Measurements from ENCODE around the gene ZBTB22. TPM values are rescaled to one million over a fixed set of nuclear protein-coding genes. Genes with fewer than 3 reads are reported as not detected.

Gene ZBTB22
- total and polyA plus RNA-seq, 4 donors = 1.6 to 7.8 (median 4.7) TPM

Other genes starting within 250 kb of the ZBTB22 start
- gene HLA-DPA1, start 244.1 kb downstream of the ZBTB22 start, total RNA-seq = 10 to 100 TPM; 27.3 to 31.2 TPM
- 10 to 100 TPM; 12.0 to 49.3 TPM for gene HLA-DPA1, start 244.1 kb downstream of the ZBTB22 start, polyA plus RNA-seq
- 10 to 100 TPM; 23.4 to 24.5 TPM for gene HLA-DPB1, start 241.8 kb downstream of the ZBTB22 start, total RNA-seq
- gene HLA-DPB1, start 241.8 kb downstream of the ZBTB22 start, polyA plus RNA-seq = 10 to 100 TPM; 15.5 to 37.8 TPM
- under 1 TPM; 0.19 to 0.59 TPM for gene COL11A2, start 125.3 kb downstream of the ZBTB22 start, total RNA-seq
- gene COL11A2, start 125.3 kb downstream of the ZBTB22 start, polyA plus RNA-seq = under 1 TPM; 0.15 to 0.36 TPM
- gene RXRB, start 117.1 kb downstream of the ZBTB22 start, total RNA-seq = 10 to 100 TPM in 1 of 2 donors, 1 to 10 TPM in 1; 9.5 to 19.4 TPM
- 10 to 100 TPM in 1 of 2 donors, 1 to 10 TPM in 1; 7.7 to 13.9 TPM for gene RXRB, start 117.1 kb downstream of the ZBTB22 start, polyA plus RNA-seq
- 100 to 1,000 TPM in 1 of 2 donors, 10 to 100 TPM in 1; 45.0 to 112 TPM for gene SLC39A7, start 116.9 kb downstream of the ZBTB22 start, total RNA-seq
- gene SLC39A7, start 116.9 kb downstream of the ZBTB22 start, polyA plus RNA-seq = 10 to 100 TPM in 1 of 2 donors, 1 to 10 TPM in 1; 8.9 to 97.3 TPM
- 10 to 100 TPM; 24.5 to 31.2 TPM for gene HSD17B8, start 113.1 kb downstream of the ZBTB22 start, total RNA-seq
- gene HSD17B8, start 113.1 kb downstream of the ZBTB22 start, polyA plus RNA-seq = 10 to 100 TPM; 43.7 to 52.3 TPM
- gene RING1, start 109.2 kb downstream of the ZBTB22 start, total RNA-seq = 10 to 100 TPM; 11.5 to 19.7 TPM
- 10 to 100 TPM in 1 of 2 donors, 1 to 10 TPM in 1; 4.4 to 18.4 TPM for gene RING1, start 109.2 kb downstream of the ZBTB22 start, polyA plus RNA-seq
- 10 to 100 TPM; 21.3 to 33.4 TPM for gene VPS52, start 45.9 kb downstream of the ZBTB22 start, total RNA-seq
- 10 to 100 TPM; 23.1 to 27.5 TPM for gene VPS52, start 45.9 kb downstream of the ZBTB22 start, polyA plus RNA-seq
- gene RPS18, start 45.7 kb downstream of the ZBTB22 start, total RNA-seq = 1,000 to 10,000 TPM in 1 of 2 donors, 100 to 1,000 TPM in 1; 742 to 1,432 TPM
- gene RPS18, start 45.7 kb downstream of the ZBTB22 start, polyA plus RNA-seq = 1,000 to 10,000 TPM in 1 of 2 donors, 100 to 1,000 TPM in 1; 812 to 1,309 TPM
- gene B3GALT4, start 40.6 kb downstream of the ZBTB22 start, total RNA-seq = 1 to 10 TPM; 1.5 to 2.2 TPM
- gene B3GALT4, start 40.6 kb downstream of the ZBTB22 start, polyA plus RNA-seq = 1 to 10 TPM; 1.5 to 2.7 TPM
- 10 to 100 TPM; 17.9 to 28.3 TPM for gene WDR46, start 28.5 kb downstream of the ZBTB22 start, total RNA-seq
- 10 to 100 TPM; 23.0 to 30.2 TPM for gene WDR46, start 28.5 kb downstream of the ZBTB22 start, polyA plus RNA-seq
- 10 to 100 TPM; 12.5 to 22.4 TPM for gene PFDN6, start 28.1 kb downstream of the ZBTB22 start, total RNA-seq
- 10 to 100 TPM in 1 of 2 donors, 1 to 10 TPM in 1; 6.5 to 60.1 TPM for gene PFDN6, start 28.1 kb downstream of the ZBTB22 start, polyA plus RNA-seq
- 10 to 100 TPM; 16.7 to 17.8 TPM for gene RGL2, start 18.8 kb downstream of the ZBTB22 start, total RNA-seq
- 10 to 100 TPM; 16.8 to 22.8 TPM for gene RGL2, start 18.8 kb downstream of the ZBTB22 start, polyA plus RNA-seq
- 10 to 100 TPM; 52.7 to 74.0 TPM for gene TAPBP, start 3.7 kb downstream of the ZBTB22 start, total RNA-seq
- gene TAPBP, start 3.7 kb downstream of the ZBTB22 start, polyA plus RNA-seq = 10 to 100 TPM; 47.9 to 49.3 TPM
- gene DAXX, start 5.2 kb upstream of the ZBTB22 start, total RNA-seq = 10 to 100 TPM; 11.8 to 15.1 TPM
- 10 to 100 TPM; 12.9 to 13.1 TPM for gene DAXX, start 5.2 kb upstream of the ZBTB22 start, polyA plus RNA-seq
- 10 to 100 TPM in 1 of 2 donors, under 1 TPM in 1; 0.08 to 30.0 TPM for gene KIFC1, start 74.1 kb upstream of the ZBTB22 start, total RNA-seq
- gene KIFC1, start 74.1 kb upstream of the ZBTB22 start, polyA plus RNA-seq = 1 to 10 TPM in 1 of 2 donors, under 1 TPM in 1; 0.29 to 2.2 TPM
- gene PHF1, start 93.3 kb upstream of the ZBTB22 start, total RNA-seq = 10 to 100 TPM in 1 of 2 donors, 1 to 10 TPM in 1; 7.2 to 13.5 TPM
- gene PHF1, start 93.3 kb upstream of the ZBTB22 start, polyA plus RNA-seq = 10 to 100 TPM in 1 of 2 donors, 1 to 10 TPM in 1; 9.9 to 13.1 TPM
- gene CUTA, start 100.4 kb upstream of the ZBTB22 start, total RNA-seq = 10 to 100 TPM; 33.1 to 46.0 TPM
- 100 to 1,000 TPM; 140 to 164 TPM for gene CUTA, start 100.4 kb upstream of the ZBTB22 start, polyA plus RNA-seq
- 1 to 10 TPM; 1.1 to 1.8 TPM for gene SYNGAP1, start 102.3 kb upstream of the ZBTB22 start, total RNA-seq
- gene SYNGAP1, start 102.3 kb upstream of the ZBTB22 start, polyA plus RNA-seq = 1 to 10 TPM in 1 of 2 donors, under 1 TPM in 1; 0.32 to 1.2 TPM
- 1 to 10 TPM; 1.6 to 3.4 TPM for gene ZBTB9, start 136.8 kb upstream of the ZBTB22 start, total RNA-seq
- 1 to 10 TPM; 1.1 to 3.0 TPM for gene ZBTB9, start 136.8 kb upstream of the ZBTB22 start, polyA plus RNA-seq

Data from liver (tissue), 4 donors.